Measurements from ENCODE around the gene C1QTNF8.

C1QTNF8 gene

DNA sequence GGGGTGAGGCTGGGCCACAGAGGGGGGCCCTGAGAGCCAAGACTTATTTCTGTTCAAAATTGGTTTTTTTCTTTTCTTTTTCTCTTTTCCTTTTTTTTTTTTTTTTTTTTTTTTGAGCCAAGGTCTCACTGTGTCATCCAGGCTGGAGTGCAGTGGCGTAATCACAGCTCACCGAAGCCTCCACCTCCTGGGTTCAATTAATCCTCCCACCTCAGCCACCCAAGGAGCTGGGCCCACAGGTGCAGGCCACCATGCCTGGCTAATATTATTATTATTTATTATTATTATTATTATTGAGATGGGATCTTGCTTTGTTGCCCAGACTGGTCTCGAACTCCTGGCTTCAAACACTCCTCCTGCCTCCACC lies 39.4 kb upstream of the C1QTNF8 start:
- Histone ChIP-seq H3K4me3 (ENCODE audit: extremely low read depth, insufficient read depth, low read length, poor library complexity, severe bottlenecking) (no peak overlapping the region), H3K27ac (ENCODE audit: low read depth, low read length, severe bottlenecking) (no peak overlapping the region), H3K9me3 (ENCODE audit: control insufficient read depth, low read length) (no peaks in the 10 kb centered on the region), H3K4me1 (ENCODE audit: control insufficient read depth, insufficient read depth, low read length, poor library complexity, severe bottlenecking) (no peaks in the 10 kb centered on the region), H3K36me3 (ENCODE audit: control insufficient read depth, insufficient read depth, low read length) (no peaks in the 10 kb centered on the region)
- 80% methylated on average over 1 of the region's 3 CpGs; no CpG with 5 or more reads in 1 of the 2 experiments for WGBS, 2 experiments (ENCODE audit: insufficient coverage in 2 of 2)

DNA sequence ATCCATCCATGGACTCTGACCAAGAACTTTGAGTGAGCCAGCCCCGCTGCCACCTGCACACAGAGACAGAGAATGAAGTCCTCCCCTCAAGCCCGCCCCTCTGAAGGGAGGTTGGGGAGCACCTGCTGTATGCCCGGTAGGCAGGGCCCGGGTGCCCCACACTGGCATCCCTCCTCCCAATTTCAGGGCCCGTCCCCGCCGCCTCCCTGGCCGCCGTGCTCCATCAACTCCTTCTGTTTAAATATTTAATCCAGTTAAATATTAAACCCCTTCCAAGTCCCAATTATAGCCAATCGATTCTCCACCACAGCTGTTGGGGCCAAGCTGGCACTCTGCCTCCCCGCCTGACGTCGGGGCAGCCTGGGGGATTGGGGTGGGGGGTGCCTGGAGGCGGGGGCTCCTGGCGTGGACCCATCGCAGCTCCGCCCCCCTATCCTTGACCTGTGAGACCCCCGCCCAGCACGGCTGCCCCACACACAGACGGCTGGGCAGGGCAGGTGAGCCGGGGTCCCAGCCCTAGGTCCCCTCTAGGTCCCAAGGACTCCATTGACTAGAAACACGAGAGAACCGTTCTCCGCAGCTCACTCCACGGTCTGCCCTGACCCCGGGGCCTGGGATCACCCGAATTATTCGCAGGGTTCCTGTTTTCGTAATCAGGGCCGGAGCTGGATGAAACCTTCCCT lies 38.9 kb upstream of the C1QTNF8 start:
- Histone ChIP-seq H3K9me3 (ENCODE audit: control insufficient read depth, low read length) (no peaks in the 10 kb centered on the region), H3K4me3 (ENCODE audit: extremely low read depth, insufficient read depth, low read length, poor library complexity, severe bottlenecking) (no peak overlapping the region), H3K36me3 (ENCODE audit: control insufficient read depth, insufficient read depth, low read length) (no peaks in the 10 kb centered on the region), H3K27ac (ENCODE audit: low read depth, low read length, severe bottlenecking) (no peak overlapping the region), H3K4me1 (ENCODE audit: control insufficient read depth, insufficient read depth, low read length, poor library complexity, severe bottlenecking) (no peaks in the 10 kb centered on the region)
- 90 to 91% methylated on average over 20 to 21 of the region's 30 CpGs for WGBS, 2 experiments (ENCODE audit: insufficient coverage in 2 of 2)

DNA sequence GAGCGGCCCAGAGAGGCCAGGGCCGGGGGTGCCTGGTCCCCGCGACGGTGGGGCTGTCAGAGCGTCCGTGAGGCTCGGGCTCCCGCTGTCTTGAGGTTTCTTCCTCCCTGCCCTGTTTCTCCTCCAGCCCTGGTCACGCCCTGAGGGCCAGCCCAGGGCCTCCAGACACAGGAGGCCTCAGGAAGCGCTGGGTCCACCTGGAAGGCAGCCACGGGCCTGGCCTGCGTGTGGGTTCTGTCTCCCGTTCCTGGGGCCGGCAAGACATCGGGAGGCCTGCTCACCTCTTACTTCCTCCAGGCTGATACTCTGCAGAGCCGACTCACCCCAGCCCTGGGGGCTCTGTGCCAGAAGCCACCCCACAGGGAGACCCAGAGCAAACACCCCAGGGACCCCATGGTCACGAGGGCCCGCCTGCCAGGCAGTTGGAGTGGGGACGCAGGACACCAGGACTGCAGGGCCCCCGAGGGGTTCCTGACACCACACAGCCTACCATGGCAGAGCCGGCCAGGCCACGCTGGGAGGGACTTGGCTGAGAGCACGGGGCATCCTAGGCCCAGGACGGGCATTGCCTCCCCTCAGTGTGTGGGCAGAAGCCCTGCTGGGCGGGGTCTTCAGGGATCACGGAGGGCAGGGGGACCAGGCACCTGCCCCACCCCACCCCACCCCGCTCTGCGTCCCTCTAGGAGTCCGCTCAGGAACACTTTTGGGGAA lies 37.9 kb upstream of the C1QTNF8 start:
- peaks cover 3% of the 10 kb centered on the region for H3K4me1 ChIP-seq (ENCODE audit: control insufficient read depth, insufficient read depth, low read length, poor library complexity, severe bottlenecking)
- H3K9me3 ChIP-seq (ENCODE audit: control insufficient read depth, low read length): no peaks in the 10 kb centered on the region
- no peak overlapping the region for H3K4me3 ChIP-seq (ENCODE audit: extremely low read depth, insufficient read depth, low read length, poor library complexity, severe bottlenecking)
- WGBS, 2 experiments (ENCODE audit: insufficient coverage in 2 of 2): 87 to 89% methylated on average over 19 to 26 of the region's 30 CpGs
- no peaks in the 10 kb centered on the region for H3K36me3 ChIP-seq (ENCODE audit: control insufficient read depth, insufficient read depth, low read length)
- H3K27ac ChIP-seq (ENCODE audit: low read depth, low read length, severe bottlenecking): no peak overlapping the region

DNA sequence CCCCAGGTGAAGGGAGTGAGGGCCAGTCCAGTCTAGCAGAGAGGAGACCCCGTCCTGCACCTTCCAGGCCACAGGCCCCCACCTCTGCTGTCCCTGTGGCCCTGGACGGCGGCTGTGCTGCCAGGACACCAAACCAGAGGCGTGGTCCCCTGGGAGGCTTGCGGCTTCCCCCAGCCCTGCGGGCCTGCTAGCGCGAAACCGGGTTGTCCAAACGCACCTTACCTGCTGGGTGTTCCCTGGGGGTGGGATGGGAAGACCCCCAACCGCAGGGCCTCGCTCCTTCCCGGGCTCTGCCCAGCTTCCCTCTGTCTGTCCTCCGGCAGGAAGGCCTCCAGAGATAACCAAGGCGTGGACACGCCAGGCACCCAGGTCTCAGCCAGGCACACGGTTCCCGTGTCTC lies 37.2 kb upstream of the C1QTNF8 start:
- 94 to 95% methylated on average over 13 to 16 of the region's 18 CpGs for WGBS, 2 experiments (ENCODE audit: insufficient coverage in 2 of 2)
- Histone ChIP-seq H3K4me3 (ENCODE audit: extremely low read depth, insufficient read depth, low read length, poor library complexity, severe bottlenecking) (no peak overlapping the region), H3K27ac (ENCODE audit: low read depth, low read length, severe bottlenecking) (no peak overlapping the region), H3K4me1 (ENCODE audit: control insufficient read depth, insufficient read depth, low read length, poor library complexity, severe bottlenecking) (peaks cover 3% of the 10 kb centered on the region), H3K36me3 (ENCODE audit: control insufficient read depth, insufficient read depth, low read length) (no peaks in the 10 kb centered on the region), H3K9me3 (ENCODE audit: control insufficient read depth, low read length) (no peaks in the 10 kb centered on the region)

DNA sequence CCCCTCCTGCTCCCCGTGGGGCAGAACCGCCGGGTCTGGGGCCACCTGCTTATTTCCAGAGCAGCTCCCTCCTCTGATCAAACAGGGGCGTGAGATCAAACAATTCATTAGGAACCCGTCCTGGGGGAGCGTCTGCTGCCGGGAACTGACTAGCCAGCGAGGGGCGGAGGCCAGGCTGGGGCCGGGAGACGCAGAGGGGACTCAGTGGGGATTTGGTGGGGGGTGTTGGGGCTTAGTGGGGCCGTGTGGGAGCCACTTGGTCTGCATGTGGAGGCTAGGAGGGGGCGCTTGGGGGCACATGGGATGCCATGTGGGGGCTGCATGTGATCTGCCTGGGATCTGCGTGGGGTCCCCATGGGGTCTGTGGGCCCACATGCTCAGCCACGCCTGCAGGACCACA lies 36.4 kb upstream of the C1QTNF8 start:
- Histone ChIP-seq H3K4me1 (ENCODE audit: control insufficient read depth, insufficient read depth, low read length, poor library complexity, severe bottlenecking) (peaks cover 3% of the 10 kb centered on the region), H3K36me3 (ENCODE audit: control insufficient read depth, insufficient read depth, low read length) (no peaks in the 10 kb centered on the region), H3K9me3 (ENCODE audit: control insufficient read depth, low read length) (no peaks in the 10 kb centered on the region), H3K27ac (ENCODE audit: low read depth, low read length, severe bottlenecking) (no peak overlapping the region), H3K4me3 (ENCODE audit: extremely low read depth, insufficient read depth, low read length, poor library complexity, severe bottlenecking) (no peak overlapping the region)
- WGBS, 2 experiments (ENCODE audit: insufficient coverage in 2 of 2): 91 to 94% methylated on average over 9 to 13 of the region's 15 CpGs

DNA sequence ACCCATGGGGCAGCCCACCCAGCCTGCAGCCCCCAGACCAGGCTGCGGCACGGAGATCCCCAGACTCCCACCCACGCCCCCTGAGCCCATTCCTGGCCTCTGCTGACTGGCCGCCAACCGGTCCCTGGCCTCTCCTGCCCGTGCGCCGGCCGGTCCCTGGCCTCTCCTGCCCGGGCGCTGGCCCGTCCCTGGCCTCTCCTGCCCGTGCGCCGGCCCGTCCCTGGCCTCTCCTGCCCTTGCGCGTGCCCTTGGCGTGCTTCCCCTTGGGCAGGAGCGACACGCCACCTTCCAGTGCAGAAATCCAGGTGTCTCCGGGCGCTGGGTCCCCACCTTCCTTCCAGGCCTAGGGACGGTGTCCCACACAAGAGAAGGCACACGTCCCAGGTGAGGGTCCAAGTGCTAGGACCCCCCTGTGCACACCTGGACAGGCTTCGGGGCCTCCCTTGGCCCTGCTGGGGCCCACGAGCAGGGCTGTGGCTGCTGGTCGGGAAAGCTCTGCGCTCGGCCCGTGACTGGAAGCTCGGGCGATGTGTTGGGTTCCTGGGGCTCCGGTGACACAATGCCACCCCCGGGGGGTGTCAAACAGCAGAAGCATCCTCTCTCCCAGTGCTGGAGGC lies 35.4 kb upstream of the C1QTNF8 start:
- H3K4me1 ChIP-seq (ENCODE audit: control insufficient read depth, insufficient read depth, low read length, poor library complexity, severe bottlenecking): peaks cover 3% of the 10 kb centered on the region
- no peaks in the 10 kb centered on the region for H3K36me3 ChIP-seq (ENCODE audit: control insufficient read depth, insufficient read depth, low read length)
- 95 to 96% methylated on average over 31 to 35 of the region's 35 CpGs for WGBS, 2 experiments (ENCODE audit: insufficient coverage in 2 of 2)
- H3K9me3 ChIP-seq (ENCODE audit: control insufficient read depth, low read length): no peaks in the 10 kb centered on the region
- H3K27ac ChIP-seq (ENCODE audit: low read depth, low read length, severe bottlenecking): no peak overlapping the region
- H3K4me3 ChIP-seq (ENCODE audit: extremely low read depth, insufficient read depth, low read length, poor library complexity, severe bottlenecking): no peak overlapping the region

DNA sequence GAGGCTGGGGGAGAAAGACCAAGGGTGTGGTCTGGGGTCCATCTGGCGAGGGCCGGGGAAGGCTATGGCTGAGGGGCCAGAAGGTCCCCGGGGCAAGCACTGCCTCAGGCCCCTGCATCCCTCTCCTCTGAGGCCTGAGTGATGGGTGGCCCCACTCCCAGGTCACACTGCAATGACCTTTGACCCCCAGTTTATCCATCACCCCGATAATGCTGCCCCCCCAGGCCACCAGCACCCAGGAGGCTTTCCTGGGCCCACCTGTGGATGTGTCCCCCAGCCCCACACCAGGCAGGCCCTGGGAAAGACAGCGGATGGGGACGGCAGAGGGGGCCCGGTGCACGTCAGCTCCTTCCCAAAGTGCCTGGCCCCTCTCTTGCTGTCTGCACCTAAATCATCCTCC lies 34.3 kb upstream of the C1QTNF8 start:
- H3K27ac ChIP-seq (ENCODE audit: low read depth, low read length, severe bottlenecking): no peak overlapping the region
- no peak overlapping the region for H3K4me3 ChIP-seq (ENCODE audit: extremely low read depth, insufficient read depth, low read length, poor library complexity, severe bottlenecking)
- no peaks in the 10 kb centered on the region for H3K9me3 ChIP-seq (ENCODE audit: control insufficient read depth, low read length)
- peaks cover 3% of the 10 kb centered on the region for H3K4me1 ChIP-seq (ENCODE audit: control insufficient read depth, insufficient read depth, low read length, poor library complexity, severe bottlenecking)
- no peaks in the 10 kb centered on the region for H3K36me3 ChIP-seq (ENCODE audit: control insufficient read depth, insufficient read depth, low read length)
- 85 to 93% methylated on average over 6 to 8 of the region's 8 CpGs for WGBS, 2 experiments (ENCODE audit: insufficient coverage in 2 of 2)

DNA sequence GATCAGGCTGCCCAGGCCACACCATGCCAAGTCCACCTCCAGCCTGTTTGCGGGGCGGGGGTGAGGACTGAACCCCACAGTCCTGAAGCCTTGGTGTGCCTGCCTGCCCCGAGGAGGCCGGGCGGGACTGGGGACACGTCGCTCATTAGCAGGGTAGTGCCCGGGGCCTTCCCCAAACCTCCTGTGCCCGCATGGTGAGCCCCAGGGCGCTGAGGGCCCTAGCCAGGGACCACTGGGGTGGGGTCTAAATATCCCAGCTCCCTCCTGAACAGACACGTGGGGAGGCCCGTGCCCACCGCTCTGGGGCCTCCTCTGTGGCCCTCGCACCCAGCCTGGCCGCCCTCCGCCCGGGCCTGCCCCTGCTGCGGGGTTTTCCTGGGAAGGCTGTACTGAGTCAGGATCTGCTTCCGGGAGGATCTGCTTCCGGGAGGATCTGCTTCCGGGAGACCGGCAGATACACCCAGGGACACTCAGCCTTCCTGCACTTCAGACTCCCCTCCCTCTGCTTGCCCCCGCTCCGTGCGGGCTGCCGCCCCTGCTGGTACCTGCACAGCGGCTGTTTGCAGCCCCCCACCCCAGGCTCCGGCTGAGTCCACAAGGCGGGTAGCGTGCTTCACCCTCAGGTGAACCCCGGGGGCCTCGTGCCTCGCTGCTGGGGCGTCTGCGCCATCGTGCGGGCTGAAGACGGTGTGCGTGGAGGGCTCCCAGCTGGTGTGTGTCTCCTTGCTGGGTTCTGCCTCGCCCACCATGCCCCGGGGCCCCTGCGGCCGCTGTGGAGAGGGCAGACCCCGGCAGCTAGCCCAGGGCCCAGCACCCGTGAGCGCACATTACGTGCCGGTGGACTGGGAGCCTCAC lies 33.3 kb upstream of the C1QTNF8 start:
- no peaks in the 10 kb centered on the region for H3K36me3 ChIP-seq (ENCODE audit: control insufficient read depth, insufficient read depth, low read length)
- H3K4me3 ChIP-seq (ENCODE audit: extremely low read depth, insufficient read depth, low read length, poor library complexity, severe bottlenecking): no peak overlapping the region
- no peaks in the 10 kb centered on the region for H3K9me3 ChIP-seq (ENCODE audit: control insufficient read depth, low read length)
- peaks cover 3% of the 10 kb centered on the region for H3K4me1 ChIP-seq (ENCODE audit: control insufficient read depth, insufficient read depth, low read length, poor library complexity, severe bottlenecking)
- 93 to 95% methylated on average over 42 to 48 of the region's 48 CpGs for WGBS, 2 experiments (ENCODE audit: insufficient coverage in 2 of 2)
- no peak overlapping the region for H3K27ac ChIP-seq (ENCODE audit: low read depth, low read length, severe bottlenecking)

DNA sequence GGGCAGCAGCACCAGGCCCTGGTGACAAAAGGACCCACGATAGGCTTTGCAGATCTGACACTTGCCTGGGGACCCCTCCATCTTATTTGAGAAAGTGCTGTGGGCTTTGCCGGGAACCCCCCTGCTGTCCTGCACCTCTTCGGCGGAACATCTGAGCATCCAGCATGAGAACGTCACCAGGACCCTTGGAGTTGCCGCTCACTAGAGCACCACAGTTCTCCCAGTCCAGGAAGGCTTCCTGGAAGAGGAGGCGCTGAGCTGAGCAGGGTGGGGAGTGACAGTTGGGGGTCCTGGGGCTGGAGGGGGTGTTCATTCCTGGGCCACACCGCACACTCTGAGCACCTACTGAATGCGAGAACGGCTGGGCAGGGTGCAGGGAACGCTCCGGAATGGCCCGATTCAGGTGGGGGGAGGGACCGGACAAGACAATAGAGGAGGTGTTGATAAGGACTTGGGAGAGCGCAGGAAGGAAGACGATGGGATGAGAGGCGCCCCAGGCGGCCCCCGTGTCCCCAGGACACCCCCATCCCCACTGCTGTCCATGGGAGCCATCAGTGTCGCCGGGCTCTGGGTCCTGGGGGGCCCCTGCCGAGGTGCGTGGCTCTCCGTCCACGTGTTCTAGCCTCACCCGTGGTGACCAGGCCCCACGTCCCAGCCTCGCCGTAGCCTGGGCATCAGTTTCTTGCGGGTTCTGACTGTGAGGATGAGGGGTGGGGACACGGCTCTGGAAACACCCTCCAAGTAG lies 32.1 kb upstream of the C1QTNF8 start:
- no peaks in the 10 kb centered on the region for H3K9me3 ChIP-seq (ENCODE audit: control insufficient read depth, low read length)
- peaks cover 3% of the 10 kb centered on the region for H3K4me1 ChIP-seq (ENCODE audit: control insufficient read depth, insufficient read depth, low read length, poor library complexity, severe bottlenecking)
- H3K36me3 ChIP-seq (ENCODE audit: control insufficient read depth, insufficient read depth, low read length): no peaks in the 10 kb centered on the region
- no peak overlapping the region for H3K4me3 ChIP-seq (ENCODE audit: extremely low read depth, insufficient read depth, low read length, poor library complexity, severe bottlenecking)
- H3K27ac ChIP-seq (ENCODE audit: low read depth, low read length, severe bottlenecking): no peak overlapping the region
- WGBS, 2 experiments (ENCODE audit: insufficient coverage in 2 of 2): 89 to 93% methylated on average over 23 to 29 of the region's 31 CpGs

DNA sequence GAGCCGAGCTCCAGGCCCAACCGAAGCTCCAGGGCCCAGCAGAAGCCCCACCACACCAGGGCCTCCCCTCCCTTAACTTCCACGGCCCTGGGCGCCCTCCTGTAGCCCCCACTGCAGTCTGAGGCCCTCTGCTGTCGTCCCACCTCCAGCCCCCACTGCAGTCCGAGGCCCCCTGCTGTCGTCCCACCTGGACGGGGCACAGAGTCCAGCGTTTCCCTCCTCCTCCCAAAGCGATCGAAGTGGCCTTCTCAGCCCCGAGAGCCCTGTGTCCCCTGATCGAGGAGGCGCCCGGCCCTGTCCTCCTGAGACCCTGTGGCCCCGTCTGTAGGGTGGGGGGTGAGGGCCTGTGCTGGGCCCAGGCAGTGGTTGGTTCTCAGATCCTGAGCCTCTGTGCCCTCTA lies 31.1 kb upstream of the C1QTNF8 start:
- 84 to 88% methylated on average over 11 to 13 of the region's 16 CpGs for WGBS, 2 experiments (ENCODE audit: insufficient coverage in 2 of 2)
- H3K9me3 ChIP-seq (ENCODE audit: control insufficient read depth, low read length): no peaks in the 10 kb centered on the region
- H3K36me3 ChIP-seq (ENCODE audit: control insufficient read depth, insufficient read depth, low read length): no peaks in the 10 kb centered on the region
- H3K4me3 ChIP-seq (ENCODE audit: extremely low read depth, insufficient read depth, low read length, poor library complexity, severe bottlenecking): no peak overlapping the region
- no peak overlapping the region for H3K27ac ChIP-seq (ENCODE audit: low read depth, low read length, severe bottlenecking)
- H3K4me1 ChIP-seq (ENCODE audit: control insufficient read depth, insufficient read depth, low read length, poor library complexity, severe bottlenecking): peaks cover 4% of the 10 kb centered on the region
